Stimulated activated CD4-positive, alpha-beta T cell treated with anti-CD3 and anti-CD28 coated beads, Interleukin-15, amount 100 ng/mL, for 1 hour (primary cell): ENCODE results near the gene MED19.
A peak's percentile ranks its signal among the peaks of the same experiment; 100 is the strongest.
"Not testable (repeated sequence)": the region's sequence is repeated elsewhere in the genome, so short reads cannot be mapped to it uniquely, and the experiment has no call there.

Experiments
- DNase-seq, 2 donors: peaks; one replicate each; pipeline ENCODE4 v3.0.0-alpha.2; 2020; ENCODE audit warnings: low read depth in 1 of 2, low spot score in 1 of 2

The MED19 gene

DNA sequence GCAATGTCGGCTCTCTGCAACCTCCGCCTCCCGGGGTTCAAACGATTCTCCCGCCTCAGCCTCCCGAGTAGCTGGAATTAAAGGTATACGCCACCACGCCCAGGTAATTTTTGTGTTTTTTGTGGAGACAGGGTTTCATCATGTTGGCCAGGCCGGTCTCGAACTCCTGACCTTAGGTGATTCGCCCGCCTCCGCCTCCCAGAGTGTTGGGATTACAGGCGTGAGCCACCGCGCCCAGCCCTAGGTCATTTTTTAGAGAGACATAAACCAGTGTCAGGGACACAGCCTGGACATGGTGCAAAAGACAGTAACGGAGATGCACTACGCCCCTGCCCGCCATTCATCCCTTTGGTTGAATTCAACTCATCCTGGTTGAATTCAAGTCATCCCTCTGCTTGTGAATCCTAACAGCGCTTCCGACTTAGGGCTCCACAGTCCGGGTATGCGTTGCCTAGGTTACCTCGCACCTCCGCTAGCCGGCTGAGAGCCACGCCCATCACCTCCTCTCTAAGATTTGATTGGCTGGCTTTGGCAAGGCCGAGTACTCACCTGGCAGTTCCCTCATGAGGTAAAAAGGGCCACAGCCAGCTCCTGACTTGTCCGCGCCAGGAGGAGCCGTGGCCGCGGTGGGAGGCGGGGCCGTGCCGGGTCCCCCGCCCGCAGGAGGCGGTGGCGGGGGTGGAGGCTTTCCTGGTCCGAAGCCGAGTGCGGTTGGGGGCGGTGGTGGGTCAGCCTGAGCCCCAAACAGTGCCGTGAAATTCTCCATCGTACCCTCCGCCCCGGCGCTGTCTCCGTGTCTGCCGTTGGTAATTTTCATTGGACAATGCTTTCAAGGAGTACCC, at the start of gene MED19:
TSS of gene MED19 (minus strand) at position 802 of the 842 bp plus-strand sequence. CDS start at position 766, 36 bp downstream.
- DNase-seq = peak; percentile 43 to 60

DNA sequence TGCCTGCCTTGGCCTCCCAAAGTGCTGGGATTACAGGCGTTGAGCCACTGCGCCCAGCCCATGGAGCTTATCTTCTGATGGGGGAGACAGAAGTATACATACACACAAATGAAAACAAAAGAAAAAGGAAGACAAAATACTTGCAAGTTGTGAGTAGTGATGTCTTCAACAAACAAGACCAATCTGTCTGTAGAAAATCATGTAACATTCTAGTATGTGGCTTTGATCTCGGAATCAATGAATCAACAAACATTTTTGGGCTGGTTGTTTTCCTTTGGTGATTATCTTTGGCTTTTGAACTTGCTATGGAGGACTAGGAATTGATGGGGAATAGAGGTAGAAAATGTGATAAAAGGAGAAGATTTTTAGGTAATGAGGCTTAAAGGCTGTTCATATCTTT, 46.2 kb upstream of the MED19 start:
- no peak for DNase-seq

DNA sequence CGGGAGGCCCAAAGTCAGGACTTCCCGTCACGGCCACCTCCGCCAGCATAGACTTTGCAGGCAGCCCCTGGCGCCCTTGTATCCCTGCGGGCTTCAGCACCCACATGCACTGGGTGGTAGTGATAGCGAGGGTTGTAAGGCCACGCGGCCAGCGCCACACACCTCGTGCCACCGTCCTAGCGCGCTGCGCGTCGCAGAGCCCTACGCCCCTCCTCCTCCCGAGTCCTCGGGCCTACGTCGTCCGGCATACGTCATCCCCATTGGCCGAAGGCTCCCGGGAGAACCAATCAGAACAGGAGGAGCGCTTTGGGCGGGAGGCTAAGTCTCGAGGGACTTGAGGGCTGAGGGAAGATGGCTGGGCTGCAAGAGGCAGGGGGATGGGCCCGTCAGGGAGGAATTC, 40.9 kb upstream of the MED19 start:
- DNase-seq = no peak

GRCh38 chr11:57751676-57752253, 39.8 kb upstream of the MED19 start, which contains the start of gene BTBD18:
BTBD18 (minus strand) TSS chr11:57751819; CDS start chr11:57751188, 631 bp downstream.
- no peak for DNase-seq

- no peak for DNase-seq
Observed at GRCh38 chr11:57751176-57751575, 39.2 kb upstream of the MED19 start.

DNA sequence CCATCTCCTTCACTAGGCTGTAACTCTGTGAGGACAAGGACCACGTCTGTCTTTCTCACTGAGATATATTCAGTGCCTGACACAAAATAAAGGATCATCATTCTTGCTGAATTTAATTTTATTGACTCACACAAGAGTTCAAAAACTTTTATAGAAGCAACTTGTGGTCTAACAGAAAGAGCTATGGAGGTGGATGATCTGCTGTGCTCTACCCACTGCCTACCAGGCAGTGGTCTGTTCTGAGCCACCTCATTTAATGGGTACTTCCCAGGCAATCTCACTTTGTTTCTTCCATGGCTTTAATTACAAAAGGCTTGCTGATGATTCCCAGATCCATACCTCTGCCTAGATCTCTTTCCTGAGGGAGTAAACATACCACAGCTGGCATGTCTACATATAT, 34.9 kb upstream of the MED19 start:
- DNase-seq = no peak

DNA sequence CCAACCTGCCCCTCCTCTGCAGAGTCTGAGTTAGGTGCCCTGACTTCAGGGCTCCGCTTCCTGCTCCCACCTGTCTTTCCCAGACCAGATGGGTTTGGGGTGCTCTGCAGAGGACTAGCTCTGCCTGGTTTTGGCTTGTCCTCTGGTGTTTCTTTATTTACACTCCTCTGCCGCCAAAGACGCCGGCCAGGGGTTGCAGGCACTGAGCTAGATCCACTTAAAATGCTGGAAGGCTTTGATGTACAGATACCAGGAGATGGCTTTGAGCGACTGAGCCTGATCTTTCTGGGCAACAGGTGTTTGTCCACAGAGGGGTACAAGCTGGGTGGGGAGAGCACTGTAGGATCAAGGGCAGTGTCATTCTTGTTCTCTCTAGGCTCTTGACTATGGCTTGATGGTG, 33.2 kb upstream of the MED19 start:
- DNase-seq = no peak

DNA sequence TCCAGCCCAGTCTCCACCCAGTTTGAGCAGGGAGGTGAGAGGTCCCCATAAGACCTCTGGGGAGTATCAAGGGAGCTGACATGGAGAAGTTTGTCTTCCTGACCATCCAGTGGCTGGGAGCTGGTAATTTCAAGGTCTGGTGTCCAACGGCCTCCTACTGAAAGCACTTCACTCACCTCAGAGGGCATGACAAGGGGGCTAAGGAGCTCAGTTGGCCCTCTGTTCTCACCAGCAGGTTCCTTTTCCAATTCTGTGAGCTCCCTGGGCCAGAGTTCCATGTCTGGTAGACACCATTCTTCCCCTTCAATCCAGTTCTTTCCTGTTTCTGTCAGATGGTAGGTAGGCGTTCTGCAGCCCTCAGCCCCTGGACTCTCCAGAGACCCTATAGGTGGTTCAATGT, 32.3 kb upstream of the MED19 start:
- DNase-seq = no peak

DNA sequence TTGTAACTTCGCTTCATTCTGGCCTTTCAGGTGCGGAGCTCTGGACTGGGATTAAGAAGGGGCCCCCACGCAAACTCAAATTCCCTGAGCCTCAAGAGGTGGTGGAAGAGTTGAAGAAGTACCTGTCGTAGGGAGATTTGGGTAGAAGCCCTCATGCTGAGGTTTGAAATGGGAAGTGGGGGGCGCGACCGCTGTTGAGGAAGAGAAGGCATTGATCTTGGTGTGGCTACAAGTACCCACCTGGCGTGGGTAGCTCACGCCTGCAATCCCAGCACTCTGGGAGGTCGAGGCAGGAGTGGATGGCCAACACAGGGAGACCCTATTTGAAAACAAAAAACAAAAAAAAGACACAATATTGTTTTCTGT, 30.1 kb upstream of the MED19 start:
- DNase-seq = no peak

GRCh38 chr11:57741132-57742086, 29.4 kb upstream of the MED19 start, which contains the start of gene SELENOH:
SELENOH (plus strand) TSS chr11:57741491; CDS start chr11:57741596, 105 bp downstream.
- DNase-seq = peak; percentile 80 to 91

GRCh38 chr11:57735619-57736298, 23.7 kb upstream of the MED19 start:
- DNase-seq = no peak

GRCh38 chr11:57732661-57733060, 20.6 kb upstream of the MED19 start:
- no peak for DNase-seq

DNA sequence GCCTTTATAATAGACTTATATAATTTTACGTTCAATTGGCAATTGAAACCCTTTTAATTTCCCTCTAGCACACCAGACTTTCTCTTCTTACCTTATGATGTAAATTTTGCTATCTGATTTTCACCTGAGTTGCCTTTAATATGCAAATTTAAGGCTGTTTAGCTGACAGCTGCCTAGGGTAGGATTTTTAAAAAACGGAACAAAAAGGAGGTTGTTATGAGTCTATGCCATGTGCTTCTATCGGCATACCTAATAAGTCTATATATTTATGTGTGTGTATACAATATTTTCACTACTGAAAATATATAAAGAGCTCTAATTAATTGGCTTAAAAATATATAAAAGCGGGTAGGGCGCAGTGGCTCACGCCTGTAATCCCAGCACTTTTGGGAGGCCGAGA, 17.5 kb upstream of the MED19 start:
- no peak for DNase-seq

DNA sequence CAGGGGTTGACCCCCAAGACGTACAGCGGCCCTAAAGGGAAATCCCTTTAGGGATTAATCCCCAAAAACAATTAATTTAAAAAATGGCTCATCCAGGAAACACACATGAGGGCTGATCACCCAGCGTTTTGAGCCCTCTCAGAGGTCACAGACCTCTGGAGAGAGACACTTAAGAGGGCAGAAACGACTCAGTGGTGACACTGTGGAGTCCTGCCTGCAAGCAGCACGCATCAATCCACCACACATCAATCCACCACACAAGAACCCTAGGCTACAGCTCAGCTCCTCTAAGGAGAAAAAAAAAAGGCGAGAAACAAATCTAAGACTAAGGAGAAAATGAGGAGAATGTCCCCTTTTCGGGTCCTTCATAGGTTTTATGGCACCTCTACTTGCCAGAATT, 16.8 kb upstream of the MED19 start:
- DNase-seq = no peak

DNA sequence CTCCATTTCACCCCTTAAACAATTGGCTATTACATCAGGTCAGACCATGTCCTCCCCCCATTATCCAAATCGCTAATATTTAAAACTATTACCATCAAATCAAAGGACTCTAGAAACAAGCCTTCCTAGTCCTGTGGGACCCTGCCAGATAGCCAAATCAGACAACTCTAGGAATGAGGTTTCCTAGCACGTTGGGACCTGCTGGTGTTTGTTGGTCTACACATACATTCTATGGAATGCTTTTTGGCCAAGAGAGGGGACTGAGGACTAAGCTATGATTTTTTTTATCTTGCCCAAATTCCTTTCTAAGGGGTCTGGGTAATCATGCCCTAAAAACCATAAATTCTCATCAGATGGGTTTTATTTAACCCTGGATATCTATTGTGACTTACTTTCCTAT, 15.2 kb upstream of the MED19 start:
- DNase-seq = no peak

GRCh38 chr11:57716726-57717125, 4.7 kb upstream of the MED19 start:
- DNase-seq = not testable (repeated sequence)

- no peak for DNase-seq
Observed at GRCh38 chr11:57713835-57714234, 1.8 kb upstream of the MED19 start.

DNA sequence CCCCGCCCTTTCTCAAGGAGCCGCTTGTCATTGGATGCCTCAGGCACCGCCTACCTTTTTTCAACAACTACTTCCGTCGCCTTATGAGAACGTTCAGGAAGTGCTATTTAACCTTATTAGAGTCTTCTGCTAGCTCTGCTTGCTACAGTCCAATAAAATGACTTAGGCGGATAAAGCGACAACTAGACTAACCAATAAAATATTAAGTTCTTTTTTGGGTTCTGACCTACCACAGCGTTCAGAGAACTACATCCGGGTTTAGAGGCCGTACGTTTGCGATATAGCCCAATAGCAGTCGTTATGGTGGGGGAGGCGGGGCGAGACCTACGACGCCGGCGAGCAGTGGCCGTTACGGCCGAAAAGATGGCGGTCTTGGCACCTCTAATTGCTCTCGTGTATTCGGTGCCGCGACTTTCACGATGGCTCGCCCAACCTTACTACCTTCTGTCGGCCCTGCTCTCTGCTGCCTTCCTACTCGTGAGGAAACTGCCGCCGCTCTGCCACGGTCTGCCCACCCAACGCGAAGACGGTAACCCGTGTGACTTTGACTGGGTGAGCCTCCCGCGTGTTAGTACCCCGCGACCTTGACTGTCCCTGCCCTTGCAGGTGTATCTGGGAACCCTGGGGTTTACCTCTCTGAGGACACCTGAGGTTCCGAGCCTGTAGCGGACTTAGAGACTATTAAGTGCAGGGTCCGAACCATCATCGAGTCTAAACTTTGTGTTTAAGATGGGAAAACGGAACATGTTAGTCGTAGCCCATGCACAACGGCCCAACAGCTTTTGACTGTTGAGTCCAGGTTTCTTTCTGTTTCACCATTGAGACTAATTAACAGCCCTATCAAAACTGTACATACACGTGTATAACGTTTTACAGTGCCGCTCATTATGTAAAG, 488 bp upstream of the MED19 start, which contains the start of gene TMX2:
TSS of gene TMX2 (plus strand) at position 338 of the 895 bp plus-strand sequence. CDS start at position 364, 26 bp downstream.
- DNase-seq = peak; percentile 74 to 78

- DNase-seq = no peak
Observed at GRCh38 chr11:57709802-57710367, 2.1 kb downstream of the MED19 start.
